IPS-18c (cell line): ENCODE measurements around the gene DBI.

Experiments used
- H3K4me3 ChIP-seq: 2 replicates; pipeline ENCODE4 v1.7.0; 2013; ENCODE audit warnings: low read depth, mild to moderate bottlenecking, low read length, moderate library complexity; ENCODE audit not compliant: insufficient read depth
- H3K9me3 ChIP-seq: one replicate; pipeline ENCODE4 v1.6.1; 2013; ENCODE audit warnings: mild to moderate bottlenecking, low read length, moderate library complexity; ENCODE audit not compliant: control insufficient read depth, insufficient read depth

Gene DBI

DNA sequence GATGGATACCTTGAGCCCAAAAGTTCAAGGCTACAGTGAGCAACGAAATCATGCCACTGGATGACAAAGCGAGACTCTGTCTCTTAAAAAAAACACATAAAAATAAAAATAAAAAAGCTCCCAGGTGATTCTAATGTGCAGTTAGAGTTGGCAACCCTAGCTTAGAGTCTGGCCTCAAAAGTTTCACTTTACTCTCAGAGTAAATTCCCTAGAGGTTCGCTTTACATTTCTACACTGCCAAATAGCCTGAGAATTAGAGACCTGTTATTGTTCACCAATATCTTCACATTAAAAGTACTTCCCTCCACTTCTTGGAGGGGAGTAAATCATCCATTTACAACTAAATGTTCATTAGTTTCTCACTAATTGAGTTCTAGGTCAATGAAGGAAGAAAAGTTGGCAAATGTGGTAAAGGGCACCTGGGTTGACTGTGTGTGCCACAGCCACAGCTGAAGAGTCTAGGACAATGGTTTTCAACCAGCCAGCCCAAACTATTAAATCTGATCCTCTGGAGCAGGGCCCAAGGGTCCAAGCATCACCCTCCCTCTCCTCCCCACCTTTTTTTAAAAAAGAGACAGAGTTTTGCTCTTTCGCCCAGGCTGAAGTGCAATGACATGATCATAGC lies 49.6 kb downstream of the DBI start:
- Histone ChIP-seq H3K9me3 (peaks cover 3% of the 10 kb centered on the region), H3K4me3 (no peak overlapping the region)

DNA sequence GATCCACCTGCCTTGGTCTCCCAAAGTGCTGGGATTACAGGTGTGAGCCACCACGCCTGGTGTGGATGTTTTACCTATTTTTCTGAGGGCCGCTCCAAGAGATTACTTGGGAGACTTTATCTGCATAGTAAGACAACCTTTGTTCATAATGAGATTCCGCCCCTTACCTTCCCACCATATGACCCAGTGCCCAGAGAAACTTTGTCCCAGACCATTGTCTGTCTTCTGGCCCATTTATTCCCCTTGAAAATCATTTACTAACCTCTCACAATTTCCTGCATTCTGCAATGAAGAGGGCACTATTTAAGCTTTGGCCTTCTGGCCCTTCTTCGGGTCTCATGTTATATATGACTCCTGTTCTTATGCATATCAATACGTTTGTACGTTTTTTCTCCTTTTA lies 51.1 kb downstream of the DBI start:
- H3K9me3 ChIP-seq = peaks cover 8% of the 10 kb centered on the region
- H3K4me3 ChIP-seq = no peak overlapping the region

DNA sequence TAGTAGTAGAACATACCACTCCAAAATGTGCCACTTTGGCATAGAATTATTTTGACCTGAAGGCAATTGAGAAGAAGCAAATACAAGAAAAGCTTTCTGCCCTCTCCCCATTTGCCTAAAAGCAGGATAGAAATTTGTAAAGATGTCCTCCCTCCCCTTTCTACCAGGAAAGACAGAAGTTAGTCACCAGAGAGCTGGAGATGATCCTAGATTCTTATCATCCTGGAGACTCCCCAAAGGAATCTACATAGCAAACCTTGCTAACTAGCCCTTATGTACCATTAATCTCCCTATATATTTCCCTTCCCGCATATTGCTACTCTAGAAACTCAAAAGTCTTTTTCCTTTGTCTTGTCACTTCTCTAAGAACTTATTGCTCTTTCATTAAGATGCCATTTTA lies 52.3 kb downstream of the DBI start:
- no peak overlapping the region for H3K4me3 ChIP-seq
- H3K9me3 ChIP-seq = peaks cover 8% of the 10 kb centered on the region

DNA sequence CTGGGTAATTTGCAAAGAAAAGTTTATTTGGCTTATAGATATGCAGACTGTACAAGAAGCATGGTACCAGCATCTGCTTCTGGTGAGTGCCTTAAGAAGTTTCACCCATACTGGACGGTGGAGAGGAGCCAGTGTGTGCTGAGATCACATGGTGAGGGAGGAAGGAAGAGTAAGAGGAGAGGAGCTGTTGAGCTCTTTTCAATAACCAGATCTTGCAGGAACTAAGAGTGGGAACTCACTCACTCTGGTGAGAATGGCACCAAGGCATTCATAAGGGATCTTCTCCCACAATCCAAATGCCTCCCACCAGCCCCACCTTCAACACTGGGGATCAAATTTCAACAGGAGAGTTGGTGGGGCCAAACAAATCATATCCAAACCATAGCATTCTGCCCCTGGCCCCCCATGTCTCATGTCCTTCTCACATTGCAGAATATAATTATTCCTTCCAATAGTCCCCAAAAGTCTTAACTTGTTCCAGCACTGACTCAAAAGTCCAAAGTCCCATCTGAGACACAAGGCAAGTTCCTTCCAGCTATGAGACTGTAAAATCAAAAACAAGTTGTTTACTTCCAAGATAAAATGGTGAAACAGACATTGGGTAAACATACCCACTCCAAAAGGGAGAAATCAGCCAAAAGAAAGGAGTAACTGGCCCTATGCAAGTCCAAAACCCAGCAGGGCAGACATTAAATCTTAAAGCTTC lies 53.2 kb downstream of the DBI start:
- H3K4me3 ChIP-seq = no peak overlapping the region
- H3K9me3 ChIP-seq = peaks cover 8% of the 10 kb centered on the region

DNA sequence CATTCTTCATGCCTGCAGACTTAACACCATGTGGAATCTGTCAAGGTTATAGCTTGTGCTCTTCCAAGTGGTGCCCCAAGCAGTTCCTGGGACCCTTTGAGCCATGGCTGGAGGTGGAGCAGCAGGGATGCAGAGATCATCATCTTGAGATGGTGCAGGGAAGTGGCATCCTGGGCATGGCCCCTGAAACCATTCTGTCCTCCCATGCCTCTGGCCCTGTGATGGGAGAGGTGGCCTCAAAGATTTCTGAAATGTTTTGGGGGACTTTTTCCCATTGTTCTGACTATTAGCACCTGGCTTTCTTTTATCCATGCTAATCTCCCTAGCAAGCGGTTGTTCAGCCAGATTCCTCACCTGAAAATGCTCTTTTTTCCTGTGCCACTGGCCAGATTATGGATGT lies 54.5 kb downstream of the DBI start:
- Histone ChIP-seq H3K4me3 (no peak overlapping the region), H3K9me3 (peaks cover 8% of the 10 kb centered on the region)

DNA sequence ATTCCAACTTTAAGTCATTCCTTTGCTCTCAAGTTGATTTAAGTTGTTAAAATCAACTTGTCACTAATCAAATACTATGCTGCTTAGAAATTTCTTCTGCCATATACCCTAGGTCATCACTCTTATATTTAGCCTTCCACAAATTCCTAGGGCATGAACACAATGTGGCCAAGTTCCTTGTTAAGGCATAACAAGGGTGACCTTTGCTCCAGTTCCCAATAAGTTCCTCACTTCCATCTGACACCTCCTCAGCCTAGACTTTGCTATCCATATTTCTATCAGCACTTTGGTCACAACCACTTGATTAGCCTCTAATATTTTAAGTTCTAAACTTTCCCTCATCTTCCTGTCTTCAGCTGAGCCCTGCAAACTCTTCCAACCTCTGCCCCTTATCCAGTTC lies 55.0 kb downstream of the DBI start:
- H3K4me3 ChIP-seq = no peak overlapping the region

More for the DNA sequence above, 55.0 kb downstream of the DBI start:
- peaks cover 8% of the 10 kb centered on the region for H3K9me3 ChIP-seq
